HCT116 (cell line): ENCODE data around the gene PBX1. TPM values are rescaled to one million over a fixed set of nuclear protein-coding genes. Genes with fewer than 3 reads are reported as not detected.

Experiments
- ATAC-seq: fragments of 200-7000 bp; cut with Tn5 transposase; 2 replicates; pipeline ENCODE4 v1.9.1; 2020; ENCODE audit warnings: mild to moderate bottlenecking, moderate library complexity
- BruUV-seq: library from RNA; stranded (reverse); fragments of 400-500 nt; replicated peaks from 2 replicates; lab custom pipeline; 2021; lab: Mats Ljungman, UMichigan
- CTCF ChIA-PET: fragments of 300-600 bp; sonication (Branson Sonifier 250); formaldehyde crosslinking; loops from one replicate; lab custom pipeline; 2021; ENCODE audit warnings: antibody characterized with exemption; lab: Charles Lee
- POLR2A ChIA-PET: fragments of 300-600, 350-600 bp; sonication (Branson Sonifier 250); formaldehyde crosslinking; loops from one replicate; lab custom pipeline; 2021; ENCODE audit warnings: antibody characterized with exemption; lab: Charles Lee
- RAD21 ChIA-PET, 2 experiments: fragments of 300-600 bp; sonication (Branson Sonifier 250); formaldehyde crosslinking; loops; one replicate each; lab custom pipeline; 2023; ENCODE audit warnings: low total read pairs in 2 of 2; ENCODE audit not compliant: uncharacterized antibody in 2 of 2, unreplicated experiment in 2 of 2, low non-redundant PET in 1 of 2; lab: Charles Lee
- DNase-seq: peaks from one replicate; pipeline ENCODE4 v3.0.0-alpha.2; 2010; ENCODE audit warnings: low read depth, low spot score
- H2AFZ ChIP-seq: fragments of 200-600 bp; shearing (Covaris generic), sonication (generic); 2 replicates; pipeline ENCODE4 v1.6.1; 2017; ENCODE audit warnings: low read depth, mixed run types, mixed read lengths, antibody characterized with exemption, low read length; ENCODE audit not compliant: poor library complexity, severe bottlenecking
- H3K27ac ChIP-seq: 2 replicates; pipeline ENCODE4 v1.5.1; 2012; ENCODE audit warnings: low read depth, low read length
- H3K27me3 ChIP-seq: fragments of 200-600 bp; sonication (generic); 2 replicates; pipeline ENCODE4 v1.6.1; 2016; ENCODE audit warnings: mixed run types, low read length, mixed read lengths; ENCODE audit not compliant: insufficient read depth
- H3K36me3 ChIP-seq, 2 experiments: fragments of 200-500 bp in 1 of 2; fragments of 200-600 bp in 1 of 2; sonication (Bioruptor generic) in 1 of 2; sonication (generic) in 1 of 2; 2 replicates each; pipeline versions ENCODE4 v1.5.1 to v1.6.1; 2014 to 2016; ENCODE audit warnings: low read length in 2 of 2, inconsistent platforms in 1 of 2, mixed read lengths in 1 of 2, mixed run types in 1 of 2; ENCODE audit not compliant: insufficient read depth in 2 of 2, control insufficient read depth in 1 of 2
- H3K4me1 ChIP-seq, 2 experiments: fragments of 200-600 bp in 1 of 2; sonication (generic) in 1 of 2; 2 replicates each; pipeline versions ENCODE4 v1.5.1 to v1.6.1; 2012 to 2017; ENCODE audit warnings: low read length in 2 of 2, inconsistent platforms in 1 of 2, mild to moderate bottlenecking in 1 of 2, mixed read lengths in 1 of 2, mixed run types in 1 of 2, moderate library complexity in 1 of 2; ENCODE audit not compliant: insufficient read depth in 2 of 2, control insufficient read depth in 1 of 2
- H3K4me2 ChIP-seq: fragments of 200-600 bp; sonication (generic); 2 replicates; pipeline ENCODE4 v1.6.1; 2017; ENCODE audit warnings: mixed run types, low read length, mixed read lengths
- H3K4me3 ChIP-seq, 2 experiments: fragments of 200-600 bp in 1 of 2; sonication (generic) in 1 of 2; replicated peaks in 1 of 2; 2 replicates each; pipeline ENCODE4 v1.5.1; 2011 to 2016; ENCODE audit warnings: low read length in 2 of 2, control low read depth in 1 of 2, low read depth in 1 of 2, mild to moderate bottlenecking in 1 of 2, mixed read lengths in 1 of 2, mixed run types in 1 of 2
- H3K79me2 ChIP-seq: fragments of 200-600 bp; sonication (generic); 2 replicates; pipeline ENCODE4 v1.6.1; 2017; ENCODE audit warnings: mild to moderate bottlenecking, mixed run types, low read length, moderate library complexity, mixed read lengths; ENCODE audit not compliant: insufficient read depth
- H3K9ac ChIP-seq: fragments of 200-600 bp; sonication (generic); 2 replicates; pipeline ENCODE4 v1.6.1; 2016; ENCODE audit warnings: low read length, mixed read lengths
- H3K9me2 ChIP-seq: fragments of 200-600 bp; sonication (generic), shearing (Covaris generic); 2 replicates; pipeline ENCODE4 v1.6.1; 2017; ENCODE audit warnings: mixed run types, mild to moderate bottlenecking, moderate library complexity; ENCODE audit not compliant: insufficient read depth
- H3K9me3 ChIP-seq, 2 experiments: fragments of 200-500 bp in 1 of 2; fragments of 200-600 bp in 1 of 2; sonication (Bioruptor generic) in 1 of 2; sonication (generic) in 1 of 2; 2 replicates each; pipeline ENCODE4 v1.6.1; 2014 to 2017; ENCODE audit warnings: low read length in 2 of 2, mixed read lengths in 2 of 2, inconsistent platforms in 1 of 2, low read depth in 1 of 2, mild to moderate bottlenecking in 1 of 2, mixed run types in 1 of 2, moderate library complexity in 1 of 2; ENCODE audit not compliant: control insufficient read depth in 1 of 2, insufficient read depth in 1 of 2
- H4K20me1 ChIP-seq: fragments of 200-600 bp; sonication (generic), shearing (Covaris generic); 2 replicates; pipeline ENCODE4 v1.6.1; 2017; ENCODE audit warnings: mixed run types, mild to moderate bottlenecking, moderate library complexity; ENCODE audit not compliant: insufficient read depth
- CEBPB ChIP-seq: IDR thresholded peaks from 2 replicates; pipeline ENCODE4 v1.6.1; 2012; ENCODE audit warnings: low read depth
- EZH2 ChIP-seq: fragments of 200-600 bp; sonication (generic); IDR thresholded peaks from 2 replicates; pipeline ENCODE4 v1.6.1; 2017; ENCODE audit warnings: antibody characterized with exemption, mixed run types
- FOSL1 ChIP-seq: IDR thresholded peaks from 2 replicates; pipeline ENCODE4 v1.6.1; 2012; ENCODE audit warnings: low read depth
- MAX ChIP-seq: IDR thresholded peaks from 2 replicates; pipeline ENCODE4 v1.6.1; 2012
- POLR2AphosphoS5 ChIP-seq: IDR thresholded peaks from 2 replicates; pipeline ENCODE4 v1.6.1; 2011; ENCODE audit warnings: mild to moderate bottlenecking, low read depth, low read length, moderate library complexity
- REST ChIP-seq: IDR thresholded peaks from 2 replicates; pipeline ENCODE4 v1.6.1; 2012; ENCODE audit warnings: low read depth
- SP1 ChIP-seq: IDR thresholded peaks from 2 replicates; pipeline ENCODE4 v1.6.1; 2012; ENCODE audit warnings: low read depth
- SRF ChIP-seq: IDR thresholded peaks from 2 replicates; pipeline ENCODE4 v1.6.1; 2012; ENCODE audit warnings: low read depth
- ZFX ChIP-seq: fragments of 450-650 bp; IDR thresholded peaks from 2 replicates; pipeline ENCODE4 v1.6.1; 2017
- intact Hi-C: fragments of 100-400 bp; cut with micrococcal nuclease; formaldehyde crosslinking; loops from 2 replicates; pipeline ENCODE4 v1.10.0; 2022
- total RNA-seq: library from RNA; stranded (reverse); gene quantifications from one replicate; pipeline ENCODE4 v1.2.1, GENCODE V29; 2021; ENCODE audit not compliant: unreplicated experiment

The PBX1 gene
- total RNA-seq, 1 experiment from 2014 or later: 29.6 TPM

DNA sequence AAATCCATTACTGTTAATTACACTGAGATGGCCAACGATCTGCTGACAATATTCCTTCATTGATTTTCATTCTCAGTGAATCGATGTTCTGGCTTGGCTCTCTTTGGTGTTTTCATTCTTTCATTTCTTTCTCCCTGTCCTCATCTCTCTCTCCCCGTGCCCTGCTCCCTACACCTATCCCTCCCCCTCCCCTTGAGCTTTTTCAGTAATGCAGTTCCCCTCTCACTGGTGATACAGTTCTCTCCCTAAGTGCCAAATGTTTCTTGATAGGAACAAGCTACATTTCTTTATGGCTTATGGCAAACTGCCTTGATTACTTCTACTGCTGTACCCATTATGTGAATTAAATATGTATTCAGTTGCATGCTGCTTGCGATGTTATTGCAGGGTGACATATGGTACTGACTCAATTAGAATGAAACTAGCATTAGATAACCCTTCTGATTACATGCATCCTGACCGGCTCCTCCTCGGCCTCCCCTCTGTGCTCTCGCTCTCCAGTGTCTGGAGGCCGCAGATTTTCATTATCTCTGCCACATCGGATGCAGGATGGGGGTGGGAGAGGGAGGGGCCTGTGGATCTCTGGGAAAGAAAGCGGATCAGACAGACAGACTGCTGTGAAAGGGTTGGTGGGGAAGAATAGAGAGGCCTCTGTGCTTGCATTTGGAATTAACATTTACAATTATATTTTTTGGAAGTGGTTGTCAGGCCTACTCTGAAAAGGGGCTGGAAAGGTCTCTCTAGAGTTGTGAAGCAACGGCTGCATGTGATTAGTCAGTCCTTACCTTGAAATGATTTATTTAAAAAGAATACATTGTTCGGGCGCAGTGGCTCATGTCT, 130.9 kb downstream of the PBX1 start:
- no peak for TF ChIP-seq MAX
- TF ChIP-seq FOSL1: no peak
- TF ChIP-seq REST: no peak
- TF ChIP-seq SP1: no peak
- TF ChIP-seq EZH2: no peak
- TF ChIP-seq SRF: no peak
- no peak for TF ChIP-seq ZFX
- TF ChIP-seq CEBPB: no peak
- TF ChIP-seq POLR2AphosphoS5: no peak
- H3K4me3 ChIP-seq: no peak overlapping the region
- H3K27ac ChIP-seq: no peak overlapping the region
- no peaks in the 10 kb centered on the region for H4K20me1 ChIP-seq
- no TSS peak for BruUV-seq
- ATAC-seq (no peak), DNase-seq (no peak)
- no peak overlapping the region for H3K4me2 ChIP-seq
- no peak overlapping the region for H3K9ac ChIP-seq
- H3K4me1 ChIP-seq: peaks cover 16% of the 10 kb centered on the region in 2 experiments; a peak in 3 of 4 replicates
- ChIA-PET RAD21 (no interaction called here), CTCF (interaction anchor here (1.3 kb wide), 1 partner anchor 16 kb away, joined by 3 read pairs; no protein-coding TSS in a partner anchor), POLR2A (no interaction called here)
- H3K9me2 ChIP-seq: no peaks in the 10 kb centered on the region
- no peaks in the 10 kb centered on the region for H3K36me3 ChIP-seq
- intact Hi-C loops: no loop called here
- H3K79me2 ChIP-seq: no peaks in the 10 kb centered on the region
- H3K9me3 ChIP-seq: no peaks in the 10 kb centered on the region
- H3K27me3 ChIP-seq: no peaks in the 10 kb centered on the region
- H2AFZ ChIP-seq: no peak overlapping the region
